HG03064 (cell line): ENCODE data around the gene HMCES.
"Not testable (repeated sequence)": the region's sequence is repeated elsewhere in the genome, so short reads cannot be mapped to it uniquely, and the experiment has no call there.

Source experiments
- ATAC-seq: cut with Tn5 transposase; IDR thresholded peaks from one replicate; pipeline ENCODE4 v1.9.1; 2021; ENCODE audit warnings: low read depth; ENCODE audit not compliant: unreplicated experiment

The HMCES gene

DNA sequence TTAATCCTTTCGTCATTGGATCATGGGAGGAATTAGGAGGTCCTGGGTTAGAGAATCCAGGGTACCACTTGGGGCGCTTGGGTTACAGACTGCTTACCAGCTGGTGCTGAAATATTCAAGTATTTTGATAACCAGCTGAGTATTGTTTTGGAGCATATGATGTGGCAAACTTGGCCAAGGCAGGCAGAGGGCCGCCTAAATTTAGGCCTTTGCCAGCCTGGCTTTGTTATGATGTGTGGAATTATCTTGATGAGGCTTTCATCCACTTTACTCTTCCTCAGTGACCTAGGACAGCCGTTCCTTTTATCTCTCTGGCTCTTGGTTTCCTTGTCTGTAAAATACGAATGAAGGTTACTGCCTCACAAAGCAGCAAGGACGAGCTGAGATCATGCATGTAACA lies 22.4 kb upstream of the HMCES start:
- ATAC-seq, result no peak

DNA sequence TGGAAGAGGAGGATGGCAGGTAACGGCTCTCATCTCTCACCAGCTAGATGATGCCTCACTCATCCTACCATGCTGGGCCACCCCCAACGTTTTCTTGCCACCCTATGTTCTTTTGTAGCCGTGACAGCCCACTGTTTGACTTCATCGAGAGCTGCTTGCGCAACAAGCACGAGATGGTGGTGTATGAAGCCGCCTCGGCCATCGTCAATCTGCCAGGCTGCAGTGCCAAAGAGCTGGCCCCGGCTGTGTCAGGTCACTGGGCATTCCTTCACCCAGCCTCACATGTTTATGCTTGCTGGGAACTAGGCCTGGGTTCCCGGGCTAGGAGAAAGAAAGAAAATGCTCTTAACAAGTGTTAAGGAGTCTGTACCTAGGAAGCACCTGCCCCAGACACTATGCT lies 21.1 kb upstream of the HMCES start:
- ATAC-seq, result no peak

DNA sequence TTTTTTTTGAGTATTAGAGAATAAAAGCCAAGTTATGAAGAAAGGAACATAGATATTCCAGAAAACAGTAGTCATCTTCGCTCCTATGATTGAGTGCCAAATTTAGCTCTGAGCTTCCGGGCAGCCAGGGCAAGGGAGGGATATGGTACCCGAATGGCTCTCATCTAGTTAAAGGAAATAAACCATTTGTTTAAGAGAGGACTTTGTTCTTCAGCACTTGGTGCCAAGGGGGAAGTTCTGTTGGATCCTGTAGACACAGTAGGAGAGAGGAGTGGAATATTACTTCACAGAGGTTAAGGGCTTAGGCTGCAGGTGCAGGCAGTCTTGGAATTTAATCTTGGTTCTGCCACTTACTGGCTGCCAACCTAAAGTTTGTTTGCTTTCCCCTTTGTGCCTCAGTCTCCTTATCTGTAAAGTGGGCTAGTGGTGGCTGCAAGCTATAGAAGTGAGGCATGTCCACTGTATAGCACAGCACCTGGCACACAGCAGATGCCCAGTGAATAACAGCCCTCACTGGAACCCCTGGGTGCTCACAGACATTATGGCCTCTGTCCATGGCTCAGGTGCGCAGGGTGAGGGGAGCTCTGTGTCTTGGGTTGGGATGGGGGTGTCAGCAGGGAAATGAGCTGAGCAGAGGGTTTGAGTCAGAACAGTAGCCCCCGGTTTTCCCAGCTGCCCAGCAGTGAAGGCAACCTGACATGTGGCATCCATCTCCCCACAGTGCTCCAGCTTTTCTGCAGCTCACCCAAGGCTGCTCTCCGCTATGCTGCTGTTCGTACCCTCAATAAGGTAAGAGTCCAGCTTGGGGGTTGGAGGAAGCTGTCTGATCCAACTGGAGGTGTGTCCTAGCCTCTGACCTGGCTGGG lies 18.8 kb upstream of the HMCES start:
- no peak for ATAC-seq

DNA sequence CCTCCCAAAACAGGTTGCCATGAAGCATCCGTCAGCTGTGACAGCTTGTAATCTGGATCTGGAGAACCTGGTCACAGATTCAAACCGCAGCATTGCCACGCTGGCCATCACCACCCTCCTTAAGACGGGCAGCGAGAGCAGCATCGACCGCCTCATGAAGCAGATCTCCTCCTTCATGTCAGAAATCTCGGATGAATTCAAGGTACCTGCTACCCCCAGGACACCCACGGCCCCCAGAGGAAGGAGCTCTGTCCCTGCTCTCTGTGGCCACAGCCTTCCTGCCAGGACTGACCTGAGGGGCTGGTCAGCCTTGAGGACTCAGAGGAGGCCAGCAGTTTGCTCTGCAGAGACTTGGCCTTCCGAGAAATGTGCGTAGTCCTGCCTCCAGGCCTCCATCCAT lies 18.1 kb upstream of the HMCES start:
- no peak for ATAC-seq

DNA sequence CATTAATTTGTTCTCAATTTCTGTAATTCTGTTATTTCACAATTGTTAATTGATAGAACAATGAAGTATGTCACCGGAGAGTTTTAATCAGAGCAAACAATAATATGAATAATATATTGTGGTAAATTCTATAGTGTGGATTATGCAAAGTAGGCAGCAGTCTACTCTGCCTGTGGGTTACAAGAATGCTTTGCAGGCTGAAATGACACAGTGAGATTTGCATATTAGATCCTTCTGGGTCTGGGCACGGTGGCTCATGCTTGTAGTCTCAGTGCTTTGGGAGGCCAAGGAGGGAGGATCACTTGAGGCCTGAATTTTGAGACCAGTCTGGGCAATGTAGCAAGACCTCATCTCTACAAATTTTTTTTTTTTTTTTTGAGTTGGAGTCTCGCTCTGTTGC lies 16.8 kb upstream of the HMCES start:
- ATAC-seq, result no peak

DNA sequence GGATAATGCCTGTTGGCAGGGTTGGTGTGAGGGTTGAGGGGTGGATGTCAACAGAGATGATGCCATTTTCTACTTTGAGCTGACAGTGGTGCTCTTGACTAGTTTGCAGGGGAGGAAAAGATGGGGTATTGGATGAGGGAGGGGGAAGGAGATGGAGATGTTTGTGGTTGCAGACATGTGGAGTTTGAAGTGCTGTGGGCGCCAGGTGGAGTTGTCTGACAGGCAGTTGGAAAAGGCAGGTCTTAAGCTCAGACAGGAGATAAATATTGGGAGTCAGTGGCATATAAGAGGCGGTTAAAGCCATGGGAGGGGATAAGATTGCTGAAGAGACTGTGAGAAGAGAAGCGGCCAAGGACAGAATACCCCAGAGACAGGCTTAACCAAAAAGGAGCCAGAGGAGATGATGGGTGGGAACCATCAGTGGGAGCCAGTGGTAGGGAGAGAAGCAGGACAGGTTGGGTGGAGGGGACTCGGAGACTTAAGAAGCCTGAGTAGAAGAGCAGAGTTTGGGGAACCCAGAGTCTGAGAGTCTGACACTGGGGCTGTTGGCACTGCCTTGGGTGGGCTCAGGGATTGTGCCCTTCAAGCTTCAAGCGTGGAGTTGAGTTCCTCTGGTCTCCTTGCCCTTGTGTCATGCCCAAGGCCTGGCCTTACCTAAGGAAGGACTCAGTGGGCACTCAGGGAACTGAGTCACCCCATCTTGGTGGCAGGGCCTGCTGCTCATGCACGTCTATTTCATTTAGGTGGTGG lies 15.3 kb upstream of the HMCES start:
- ATAC-seq, result no peak

DNA sequence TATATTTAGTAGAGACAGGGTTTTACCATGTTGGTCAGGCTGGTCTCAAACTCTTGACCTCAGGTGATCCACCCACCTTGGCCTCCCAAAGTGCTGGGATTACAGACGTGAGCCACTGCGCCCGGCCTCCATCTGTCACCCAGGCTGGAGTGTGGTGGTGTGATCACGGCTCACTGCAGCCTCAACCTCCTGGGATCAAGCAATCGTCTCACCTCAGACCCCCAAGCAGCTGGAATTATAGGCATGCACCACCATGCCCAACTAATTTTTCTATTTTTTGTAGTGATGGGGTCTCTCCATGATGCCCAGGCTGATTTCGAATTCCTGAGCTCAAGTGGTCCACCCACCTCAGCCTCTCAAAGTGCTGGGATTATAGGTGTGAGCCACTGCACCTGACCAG lies 13.7 kb upstream of the HMCES start:
- not testable (repeated sequence) for ATAC-seq

DNA sequence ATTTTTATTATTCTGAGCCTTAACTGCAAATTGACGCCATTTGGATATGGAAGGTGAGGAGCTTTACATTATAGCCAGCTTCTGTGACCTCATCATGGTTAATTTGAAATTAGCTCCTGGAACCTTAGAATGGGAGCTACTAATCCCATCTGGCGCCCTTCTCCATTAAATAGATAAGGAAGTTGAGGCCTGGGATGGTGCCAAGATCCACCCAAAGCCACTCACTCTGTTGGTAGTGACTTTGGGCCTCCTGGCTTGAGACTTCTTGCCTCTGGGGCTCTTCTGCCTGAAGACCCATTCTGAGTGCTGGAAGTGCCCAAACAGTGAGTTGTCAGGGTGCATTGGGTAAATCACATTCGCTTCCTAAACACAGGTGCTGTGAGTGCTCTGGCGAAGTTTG lies 12.0 kb upstream of the HMCES start:
- no peak for ATAC-seq

DNA sequence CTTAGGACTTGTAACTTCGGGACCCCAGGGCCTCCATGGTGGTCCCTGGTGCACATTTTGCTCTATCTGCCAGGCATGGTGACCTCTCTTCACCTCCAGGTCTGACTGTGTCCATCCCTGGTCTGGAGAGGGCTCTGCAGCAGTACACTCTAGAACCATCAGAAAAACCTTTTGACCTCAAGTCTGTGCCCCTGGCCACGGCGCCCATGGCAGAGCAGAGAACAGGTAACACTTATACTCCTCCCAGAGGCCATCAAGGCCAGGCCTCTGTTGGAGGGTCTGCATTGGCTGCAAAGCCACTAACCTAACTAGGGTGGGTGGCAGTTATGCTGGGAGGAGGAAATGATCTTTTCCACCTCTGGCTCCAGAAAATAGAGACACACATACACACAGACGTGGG lies 10.3 kb upstream of the HMCES start:
- ATAC-seq, result no peak

DNA sequence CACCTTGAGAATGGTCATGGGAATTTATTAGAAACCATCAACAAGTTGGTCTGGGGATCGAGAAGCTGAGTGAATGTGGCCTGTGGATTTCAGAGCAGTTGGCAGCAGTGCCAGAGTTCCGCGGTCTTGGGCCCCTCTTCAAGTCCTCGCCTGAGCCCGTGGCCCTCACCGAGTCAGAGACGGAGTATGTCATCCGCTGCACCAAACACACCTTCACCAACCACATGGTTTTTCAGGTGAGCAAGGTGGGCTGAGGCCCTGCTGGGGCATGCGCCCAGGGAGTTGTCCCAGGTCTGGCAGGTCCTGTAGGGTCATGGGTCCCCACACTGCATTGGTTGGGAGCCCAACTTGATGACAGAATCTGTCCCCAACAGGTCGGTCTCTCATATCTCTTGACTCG lies 7.0 kb upstream of the HMCES start:
- no peak for ATAC-seq

DNA sequence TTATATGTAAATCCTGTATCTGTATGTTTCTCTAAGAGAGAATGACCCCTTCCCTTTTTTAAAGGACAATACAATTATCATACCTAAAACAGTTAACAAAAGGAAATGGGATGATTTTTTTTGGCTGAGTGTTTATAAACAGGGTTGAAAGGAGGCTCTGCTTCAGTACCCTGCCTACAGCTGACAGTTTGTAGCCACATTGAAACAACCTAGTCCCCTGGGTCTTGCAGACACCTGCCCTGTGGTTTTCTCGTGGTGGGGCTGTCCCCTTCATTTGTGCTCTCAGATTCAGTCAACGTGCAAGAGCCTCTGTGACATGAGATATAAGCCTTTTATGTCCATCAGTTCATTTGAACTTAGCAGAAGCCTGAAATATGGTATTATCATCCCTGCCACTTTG lies 2.3 kb upstream of the HMCES start:
- ATAC-seq, result peak; percentile 76

DNA sequence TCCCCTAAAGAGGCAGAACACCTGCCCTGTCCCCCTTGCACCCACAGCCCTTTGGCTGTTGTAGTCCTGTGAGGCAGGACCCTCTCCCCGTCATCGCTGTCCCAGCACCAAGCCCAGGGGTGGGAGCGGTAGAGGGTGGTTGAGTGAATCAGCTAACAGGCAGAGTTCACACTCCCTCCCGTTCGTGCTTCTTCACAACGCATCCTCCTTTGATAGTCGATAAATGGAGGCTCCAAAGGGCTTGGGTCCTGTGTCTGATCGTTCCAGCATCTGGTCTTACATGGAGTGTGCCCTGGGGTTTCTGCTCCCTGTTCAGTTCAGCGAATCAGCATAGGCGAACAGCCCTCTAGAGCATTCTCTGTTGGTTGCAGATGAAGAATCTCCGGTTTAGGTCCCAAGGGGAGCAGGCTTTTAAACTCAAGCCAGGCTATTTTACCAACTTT lies 820 bp upstream of the HMCES start:
- no peak for ATAC-seq

DNA sequence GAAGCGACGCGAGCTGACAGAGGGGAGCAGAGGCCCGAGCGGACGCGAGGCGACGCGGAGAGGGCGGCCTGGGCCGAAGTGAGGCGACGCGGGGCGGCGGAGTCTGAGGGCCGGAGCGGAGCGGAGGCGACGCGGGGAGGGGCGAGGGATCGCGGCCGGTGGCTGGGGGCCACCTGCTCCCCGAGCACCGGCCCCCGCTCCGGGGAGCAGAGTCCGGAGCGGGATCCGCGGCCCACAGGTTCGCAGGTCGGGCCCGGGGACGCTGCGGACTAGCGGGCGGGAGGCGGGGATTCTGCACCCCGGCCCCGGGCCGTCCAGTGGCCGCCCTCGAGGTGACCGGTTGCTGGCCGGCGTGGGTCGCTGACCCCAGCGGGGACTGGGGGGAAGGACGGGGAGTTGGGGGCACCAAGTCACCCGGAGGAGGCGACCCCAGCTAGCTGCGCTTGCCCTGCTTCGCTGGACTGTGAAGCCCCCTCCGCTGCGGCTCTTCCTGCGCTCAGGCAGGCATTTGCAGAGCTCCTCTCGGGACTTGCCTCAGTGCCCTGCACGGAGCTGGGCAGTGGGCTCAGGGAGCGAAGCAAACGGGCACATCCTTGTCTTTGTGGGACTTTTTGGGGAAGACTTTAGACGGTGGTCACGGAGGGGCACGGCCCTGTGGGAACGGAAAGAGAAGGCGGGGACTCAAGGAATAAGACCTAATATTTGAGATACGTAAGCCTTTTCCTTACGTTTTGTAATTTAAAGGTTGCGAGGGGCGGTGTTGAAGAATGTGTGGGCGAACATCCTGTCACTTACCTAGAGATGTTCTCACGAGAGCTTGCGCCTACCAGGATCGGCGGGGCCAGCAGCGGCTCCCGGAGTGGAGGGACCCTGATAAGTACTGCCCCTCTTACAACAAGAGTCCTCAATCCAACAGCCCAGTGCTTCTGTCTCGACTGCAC lies 566 bp downstream of the HMCES start:
- no peak for ATAC-seq

DNA sequence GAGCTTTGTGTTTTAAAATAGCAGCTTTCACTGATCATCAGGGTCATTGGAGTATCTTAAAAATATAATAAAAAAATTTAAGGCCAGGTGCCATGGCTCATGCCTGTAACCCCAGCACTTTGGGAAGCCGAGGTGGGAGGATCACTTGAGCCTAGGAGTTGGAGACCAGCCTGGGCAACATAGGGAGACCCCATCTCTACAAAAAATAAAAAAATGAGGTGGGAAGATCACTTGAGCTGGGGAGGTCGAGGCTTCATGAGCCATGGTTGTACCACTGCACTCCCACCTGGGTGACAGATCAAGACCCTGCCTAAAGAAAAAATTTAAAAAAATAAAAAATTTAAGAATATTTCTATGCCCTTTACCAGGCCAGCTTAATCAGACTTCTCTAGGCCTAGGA lies 1.5 kb downstream of the HMCES start:
- no peak for ATAC-seq

DNA sequence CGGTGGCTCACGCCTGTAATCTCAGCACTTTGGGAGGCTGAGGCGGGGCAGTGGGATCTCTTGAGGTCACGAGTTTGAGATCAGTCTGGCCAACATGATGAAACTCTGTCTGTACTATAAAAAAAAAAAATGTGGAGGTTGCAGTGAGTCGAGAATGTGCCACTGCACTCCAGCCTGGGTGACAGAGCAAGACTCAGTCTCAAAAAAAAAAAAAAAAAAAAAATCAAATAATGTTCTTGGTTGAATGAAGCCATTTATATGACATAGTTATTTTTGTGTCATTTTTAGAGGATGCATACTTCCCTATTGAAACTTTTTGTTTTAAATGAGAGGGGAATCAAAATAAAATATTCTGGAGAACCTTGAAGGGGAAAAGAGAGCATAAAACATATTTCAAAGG lies 3.1 kb downstream of the HMCES start:
- ATAC-seq, result no peak

DNA sequence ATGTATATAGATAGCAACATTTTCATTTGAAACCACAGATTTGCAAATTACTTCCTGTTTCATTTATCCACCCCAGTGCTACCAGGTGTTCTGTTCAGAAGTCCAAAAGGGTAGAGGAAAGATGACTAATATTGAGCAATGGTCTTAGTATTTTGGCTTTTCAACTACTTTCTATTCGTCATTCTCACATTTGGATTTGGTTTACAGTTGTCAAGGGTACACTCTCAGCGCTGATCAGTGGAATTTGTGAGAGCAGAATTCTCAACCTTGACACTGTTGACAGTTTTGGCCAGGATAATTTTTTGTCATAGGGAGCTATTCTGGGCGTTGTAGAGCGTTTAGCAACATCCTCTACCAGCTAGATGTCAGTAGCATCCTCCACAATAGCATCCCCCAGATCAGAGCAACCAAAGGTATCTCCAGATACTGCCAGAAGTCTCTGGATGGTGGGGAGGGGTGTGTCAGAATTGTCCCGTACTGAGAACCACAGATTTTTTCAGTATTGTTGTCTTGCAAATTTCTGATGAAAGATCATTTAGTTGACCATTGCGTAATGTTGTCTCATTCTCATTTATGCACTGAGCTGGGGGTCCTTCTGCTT lies 4.2 kb downstream of the HMCES start:
- ATAC-seq, result peak; percentile 51

DNA sequence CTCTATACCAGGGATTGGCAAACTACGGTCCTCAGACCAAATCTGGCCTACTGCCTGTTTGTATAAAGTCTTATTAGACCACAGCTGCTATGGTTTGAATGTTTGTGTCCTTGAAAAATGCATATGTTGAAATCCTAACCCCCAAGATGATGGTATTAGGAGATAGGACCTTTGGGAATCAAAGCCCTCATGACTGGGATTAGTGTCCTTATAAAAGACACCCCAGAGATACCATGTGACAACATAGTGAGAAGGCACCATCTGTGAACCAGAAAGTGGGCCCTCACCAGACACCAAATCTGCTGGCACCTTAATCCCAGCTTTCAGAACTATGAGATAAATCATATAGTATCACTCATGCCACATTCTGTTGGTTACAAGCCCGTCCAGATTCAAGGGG lies 7.4 kb downstream of the HMCES start:
- no peak for ATAC-seq

DNA sequence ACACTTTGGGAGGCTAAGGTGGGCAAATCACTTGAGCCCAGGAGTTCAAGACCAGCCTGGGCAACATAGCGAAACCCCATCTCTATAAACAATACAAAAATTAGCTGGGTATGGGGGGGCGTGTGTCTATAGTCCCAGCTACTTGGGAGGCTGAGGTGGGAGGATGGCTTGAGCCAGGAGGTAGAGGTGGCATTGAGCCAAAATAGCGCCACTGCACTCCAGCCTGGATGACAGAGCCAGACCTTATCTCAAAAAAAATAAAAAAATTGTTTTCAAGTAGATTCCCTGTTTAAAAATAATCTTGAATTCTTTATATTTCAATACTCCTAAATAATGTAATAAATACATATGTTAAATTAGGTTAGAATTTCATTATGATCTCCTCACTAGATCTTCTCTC lies 9.8 kb downstream of the HMCES start:
- ATAC-seq, result no peak

DNA sequence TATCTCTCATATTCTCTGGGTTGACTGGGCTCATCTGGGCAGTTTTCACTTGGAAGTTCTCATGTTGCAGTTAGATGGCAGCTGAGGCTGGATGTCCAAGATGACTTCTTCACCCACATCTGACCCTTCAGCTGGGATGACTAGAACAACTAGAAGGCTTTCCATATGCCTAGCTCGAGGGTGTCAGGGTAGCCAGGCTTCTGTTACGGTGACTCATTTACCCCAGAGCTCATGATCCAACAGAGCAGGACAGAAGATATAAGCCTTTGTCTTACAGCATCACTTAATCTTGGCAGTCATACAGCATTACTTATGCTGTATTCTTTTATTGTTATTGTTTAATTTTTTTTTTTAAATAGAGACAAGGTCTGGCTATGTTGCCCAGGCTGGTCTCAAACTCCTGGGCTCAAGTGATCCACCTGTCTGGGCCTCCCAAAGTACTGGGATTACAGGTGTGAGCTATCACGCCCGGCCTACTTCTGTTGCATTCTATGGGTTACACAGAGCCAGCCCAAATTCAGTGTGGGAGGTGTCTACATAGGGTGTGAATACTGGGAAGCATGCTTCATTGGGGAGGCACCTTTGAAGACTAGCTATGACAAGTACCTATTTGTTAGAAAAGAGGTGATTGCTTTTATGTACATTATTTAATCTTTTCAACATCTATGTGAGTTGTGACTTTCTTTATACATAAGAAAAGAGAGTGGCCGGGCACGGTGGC lies 10.7 kb downstream of the HMCES start:
- no peak for ATAC-seq
